ENCODE data around the gene BMP6.

GRCh38 chr6:7776509-7776908, 50.6 kb downstream of the BMP6 start:
- TF ChIP-seq POLR2AphosphoS5 (IDR thresholded peaks at IDR 0.05) (no peak), POLR2A (IDR thresholded peaks at IDR 0.05) (no peak)
